Right ventricle myocardium inferior (tissue), 1 donor: ENCODE data around the gene TIMM8B. TPM values are rescaled to one million over a fixed set of nuclear protein-coding genes. Genes with fewer than 3 reads are reported as not detected.

Experiments
- ATAC-seq: fragments of 200-7000 bp; cut with Tn5 transposase; one replicate; pipeline ENCODE4 v1.9.1; 2020; ENCODE audit warnings: mild to moderate bottlenecking, moderate library complexity
- DNase-seq: peaks from one replicate; pipeline ENCODE4 v3.0.0; 2021; ENCODE audit errors: missing footprints
- intact Hi-C: fragments of 100-400 bp; cut with DNase I; formaldehyde crosslinking; loops from one replicate; pipeline ENCODE4 v1.11.0; 2022
- long read RNA-seq: library from polyadenylated mRNA; unstranded; transcript quantifications from one replicate; pipeline ENCODE4 v2.0.0, GENCODE V29; 2021
- total RNA-seq: library from RNA; stranded (reverse); fragmentation: NEBNext Ultra II Directional; extraction: Animal tissue kit (Norgen Biotek cat#: 25700); gene quantifications from one replicate; pipeline ENCODE4 v1.2.1, GENCODE V29; 2021
- donor health status: DM: no; HTN: yes; CAD: no; lungs with severe emphysema.

The TIMM8B gene, protein sequence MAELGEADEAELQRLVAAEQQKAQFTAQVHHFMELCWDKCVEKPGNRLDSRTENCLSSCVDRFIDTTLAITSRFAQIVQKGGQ
- total RNA-seq = 176 TPM
- long read RNA-seq, transcript TIMM8B-201 (2 exons, 819 nt) = major isoform, 68 of 90 reads
- long read RNA-seq, transcript TIMM8B-203 (3 exons, 1,155 nt) = minor isoform, 21 of 90 reads
- long read RNA-seq, partial matches to known transcripts = 0 of 90 reads
- long read RNA-seq, other reads (novel, unspliced or antisense) = 1 of 90 reads

DNA sequence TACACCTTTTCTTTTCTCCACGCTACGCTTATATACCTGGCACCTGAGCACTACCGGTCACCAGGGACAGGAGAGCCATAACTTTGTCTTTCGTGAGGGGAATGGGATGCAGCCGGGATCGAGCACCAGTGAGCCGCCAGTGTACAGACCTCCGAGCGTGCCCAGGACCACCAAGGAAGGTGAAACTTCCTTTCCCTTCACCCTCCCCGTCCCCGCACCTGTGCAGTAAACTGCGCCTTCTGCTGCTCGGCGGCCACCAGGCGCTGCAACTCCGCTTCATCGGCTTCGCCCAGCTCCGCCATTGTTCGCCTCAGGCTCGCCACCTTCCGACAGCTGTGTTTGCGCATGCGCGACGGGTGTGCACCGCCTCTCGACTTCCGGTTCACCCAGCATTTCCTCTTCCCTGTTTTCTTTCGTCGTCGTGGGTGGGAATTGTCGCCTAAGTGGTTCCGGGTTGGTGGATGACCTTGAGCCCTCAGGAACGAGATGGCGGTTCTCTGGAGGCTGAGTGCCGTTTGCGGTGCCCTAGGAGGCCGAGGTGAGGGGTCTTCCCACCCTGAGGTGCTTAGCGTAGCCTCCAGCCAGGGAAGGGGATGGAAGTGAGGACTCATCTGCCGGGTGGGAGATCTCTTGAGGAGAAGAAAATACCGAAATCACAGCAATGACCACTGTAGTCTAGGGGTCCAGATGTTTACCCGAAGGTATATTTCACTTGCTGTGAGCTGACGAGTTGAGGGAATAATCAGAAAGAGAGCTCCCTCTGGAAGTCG, at the start of gene TIMM8B, which contains the start of gene SDHD:
Gene TIMM8B, minus strand, starts transcription at position 335 of the 770 bp plus-strand sequence. Its CDS starts 33 bp downstream, at position 302.
Gene SDHD, plus strand, starts transcription at position 452 of the 770 bp plus-strand sequence. Its CDS starts 35 bp downstream, at position 487.
- intact Hi-C loops = loop anchor here (2.0 to 5.0 kb wide), 2 partner anchors 159 to 208 kb away; partner anchors contain the start of genes CFAP68 and FDXACB1
- DNase-seq = peak; percentile 96
- ATAC-seq = peak; percentile 96

DNA sequence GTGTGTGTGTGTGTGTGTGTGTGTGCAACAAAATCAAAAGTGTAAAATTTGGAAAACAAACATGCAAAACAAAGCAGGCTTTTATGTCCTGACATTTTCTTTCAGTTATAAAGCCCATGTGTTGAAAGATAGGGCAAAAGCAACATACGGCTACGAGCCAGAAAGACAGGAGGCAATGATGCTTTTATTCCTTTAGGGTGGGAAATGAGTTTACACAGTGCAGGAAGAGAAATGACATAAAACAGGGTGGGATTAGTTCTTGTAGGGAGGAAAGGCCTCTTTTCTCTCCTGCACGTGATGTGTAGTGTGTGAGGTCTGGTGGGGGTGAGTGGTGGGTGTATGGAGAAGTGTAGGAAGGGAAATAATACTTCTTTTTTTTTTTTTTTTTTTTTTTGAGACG, 47.9 kb upstream of the TIMM8B start:
- intact Hi-C loops = no loop called here
- ATAC-seq = no peak

DNA sequence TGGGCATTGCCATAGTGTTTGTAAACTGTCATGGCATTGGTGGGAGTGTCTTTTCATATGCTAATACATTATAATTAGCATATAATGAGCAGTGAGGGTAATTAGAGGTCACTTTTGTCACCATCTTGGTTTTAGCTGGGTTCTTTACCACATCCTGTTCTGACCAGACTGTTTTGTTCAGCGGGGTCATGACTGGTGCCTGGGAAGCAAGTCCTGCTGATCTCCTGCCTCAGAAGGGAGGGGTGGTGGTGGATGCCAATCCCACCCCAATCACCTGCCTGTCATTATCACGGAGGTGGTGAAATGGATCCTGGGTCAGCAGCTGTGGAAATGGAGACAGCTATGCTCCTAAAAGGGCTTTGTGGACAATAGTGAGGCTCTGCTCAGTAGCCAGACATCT, 46.2 kb upstream of the TIMM8B start:
- ATAC-seq (no peak), DNase-seq (no peak)
- intact Hi-C loops = no loop called here

More for the DNA sequence above, 47.9 kb upstream of the TIMM8B start:
- no peak for DNase-seq

DNA sequence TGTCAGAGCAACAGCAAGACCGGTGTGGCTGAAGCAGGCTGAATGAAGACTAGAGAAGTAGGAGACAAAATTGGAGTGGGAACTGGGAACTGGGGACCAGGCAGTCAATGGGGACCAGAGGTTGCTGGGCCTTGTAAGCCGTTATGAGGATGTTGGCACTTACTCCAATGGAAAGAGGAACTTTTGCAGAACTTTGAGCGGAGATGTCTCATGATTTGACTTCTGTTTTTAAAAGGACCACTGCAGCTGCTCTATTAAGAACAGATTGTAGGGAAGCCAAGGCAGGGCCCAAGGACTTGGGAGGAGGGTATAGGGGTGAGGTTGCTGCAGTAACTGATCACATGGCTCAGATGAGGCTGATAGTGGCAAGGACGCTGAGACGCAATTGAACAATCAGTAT, 43.1 kb upstream of the TIMM8B start:
- no peak for DNase-seq
- intact Hi-C loops = no loop called here
- ATAC-seq = peak; percentile 57

DNA sequence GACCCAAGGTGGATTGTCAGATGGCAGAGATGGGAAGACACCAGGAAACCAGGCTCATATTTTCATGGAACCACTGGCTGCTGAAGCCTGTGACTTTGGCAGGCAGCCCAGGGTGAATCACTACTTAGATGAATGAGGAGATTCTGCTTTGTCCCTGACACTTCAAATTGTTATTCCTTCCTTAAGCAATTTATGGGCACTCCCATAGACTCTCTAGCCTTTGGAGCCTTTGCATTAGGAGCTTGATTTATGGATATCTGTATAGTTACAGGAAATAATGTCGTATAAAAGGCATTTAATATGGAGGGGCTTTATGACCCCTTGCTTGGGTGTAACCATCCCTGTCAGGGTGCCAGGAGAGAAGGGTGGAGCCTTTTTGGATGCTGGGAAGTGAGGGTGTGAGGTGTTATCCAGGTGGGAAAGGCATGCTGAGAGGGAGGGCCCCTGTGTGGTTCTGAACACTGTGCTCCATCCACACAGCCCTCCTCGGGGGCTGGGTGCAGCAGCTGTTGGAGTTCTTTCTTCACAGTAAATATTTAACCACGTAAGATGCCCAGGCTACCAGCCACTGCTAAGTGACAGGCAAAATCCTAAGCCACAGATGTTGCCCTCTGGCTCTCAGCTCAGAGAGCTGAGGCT, 42.0 kb upstream of the TIMM8B start:
- intact Hi-C loops = no loop called here
- ATAC-seq (no peak), DNase-seq (no peak)

DNA sequence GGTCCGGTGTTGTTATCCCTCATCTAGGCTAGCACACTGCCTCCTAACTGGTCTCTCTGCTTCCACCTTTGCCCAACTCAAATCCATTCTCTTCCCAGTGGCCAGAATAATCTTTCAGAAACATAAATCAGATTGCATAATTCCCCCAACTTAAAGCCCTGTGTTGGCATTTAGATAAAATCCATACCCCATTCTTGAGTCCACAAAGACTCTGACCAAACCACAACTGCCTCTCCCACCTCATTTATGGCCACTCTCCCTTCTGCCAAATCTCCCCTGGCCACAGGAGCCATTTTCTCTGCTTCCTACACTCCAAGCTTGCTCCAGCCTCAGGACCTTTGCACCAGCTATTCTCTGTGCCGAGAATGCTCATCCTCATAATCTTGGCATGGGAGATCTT, 40.5 kb upstream of the TIMM8B start:
- no peak for ATAC-seq
- intact Hi-C loops = no loop called here
- no peak for DNase-seq

DNA sequence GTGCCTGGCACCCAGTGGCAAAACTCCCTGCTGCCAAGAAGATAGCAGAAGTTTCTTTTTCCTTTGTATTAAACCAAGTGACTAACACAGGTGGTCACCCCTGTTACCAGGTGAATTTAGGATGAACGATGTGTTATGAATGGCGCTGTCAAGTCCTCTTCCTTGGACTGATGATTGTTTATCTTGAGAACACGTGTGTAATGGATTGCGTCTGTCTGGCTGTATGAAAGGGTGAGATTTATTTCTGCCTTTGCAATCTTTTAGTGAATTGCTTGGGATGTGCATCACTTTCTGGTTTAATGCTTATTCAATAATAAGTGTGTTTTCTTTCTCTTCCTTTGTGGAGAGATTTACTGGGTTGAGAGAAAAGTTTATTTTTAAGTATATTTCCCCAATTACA, 36.6 kb upstream of the TIMM8B start:
- no peak for ATAC-seq
- no peak for DNase-seq
- intact Hi-C loops = no loop called here

DNA sequence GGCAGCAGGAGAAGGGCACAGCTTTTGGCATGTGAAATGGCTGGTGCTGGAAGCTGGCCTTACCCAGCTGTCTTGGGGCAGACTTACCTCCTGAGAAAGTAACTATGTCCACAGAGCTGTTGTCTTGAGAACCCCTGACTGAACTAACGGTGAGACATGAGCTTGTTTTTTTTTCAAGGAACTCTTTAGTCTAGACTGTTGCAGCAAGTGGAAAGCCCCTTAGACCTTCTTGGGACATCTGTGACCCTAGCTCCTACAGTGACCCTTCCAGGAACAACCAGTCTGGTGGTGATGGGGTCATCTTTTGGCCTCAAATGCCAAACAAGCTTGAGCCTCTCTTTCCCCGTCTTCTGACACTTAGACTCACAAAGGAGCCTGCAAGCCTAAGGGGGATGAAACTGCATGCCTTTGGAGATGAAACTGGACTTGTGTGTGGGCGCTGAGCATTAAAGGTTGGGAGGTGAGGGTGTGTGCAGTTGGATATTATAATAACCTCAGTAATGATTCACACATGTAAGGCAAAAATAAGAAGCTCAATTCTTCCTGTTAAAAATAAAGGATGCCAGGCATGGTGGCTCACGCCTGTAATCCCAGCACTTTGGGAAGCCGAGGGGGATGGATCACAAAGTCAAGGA, 35.5 kb upstream of the TIMM8B start:
- ATAC-seq = no peak
- no peak for DNase-seq
- intact Hi-C loops = no loop called here

DNA sequence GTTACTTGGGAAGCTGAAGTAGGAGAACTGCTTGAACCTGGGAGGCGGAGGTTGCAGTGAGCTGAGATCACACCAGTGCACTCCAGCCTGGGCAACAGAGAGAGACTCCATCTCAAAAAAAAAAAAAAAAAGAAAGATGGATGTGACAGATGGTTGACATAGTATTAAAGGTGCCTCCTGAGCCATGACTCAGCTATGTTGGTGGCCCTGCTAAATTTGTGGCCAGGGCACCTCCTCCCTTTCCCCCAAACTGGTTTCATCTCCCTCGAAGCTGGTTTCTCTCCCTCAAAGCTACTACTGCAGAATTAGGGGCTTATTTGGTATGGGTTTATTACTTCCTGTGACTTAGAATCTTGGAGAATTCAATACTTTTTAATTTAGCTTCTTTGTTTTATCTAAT, 31.6 kb upstream of the TIMM8B start:
- intact Hi-C loops = no loop called here
- ATAC-seq = no peak
- no peak for DNase-seq

DNA sequence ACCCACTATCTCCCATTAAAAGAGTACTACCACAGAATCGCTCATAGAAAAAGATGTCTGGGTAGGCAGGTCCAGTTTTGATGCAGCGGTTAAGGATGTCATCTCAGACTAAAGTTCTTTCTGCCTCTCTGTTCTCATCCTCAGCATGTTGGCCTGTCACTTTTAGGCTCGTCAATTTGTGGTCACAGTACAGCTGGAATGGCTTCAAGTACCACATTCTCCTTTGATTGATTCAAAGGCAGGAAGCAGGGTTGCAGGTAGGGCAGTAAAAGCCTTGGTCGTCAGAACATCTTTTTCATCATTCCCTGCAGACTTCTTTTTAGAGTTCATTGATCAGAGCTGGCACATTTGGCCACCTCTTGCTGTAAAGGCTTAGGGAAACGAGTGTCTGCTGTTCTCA, 28.8 kb upstream of the TIMM8B start:
- DNase-seq = no peak
- no peak for ATAC-seq
- intact Hi-C loops = loop anchor here (2.0 kb wide), 1 partner anchor 59 kb away; the partner anchor contains the start of gene BCO2

DNA sequence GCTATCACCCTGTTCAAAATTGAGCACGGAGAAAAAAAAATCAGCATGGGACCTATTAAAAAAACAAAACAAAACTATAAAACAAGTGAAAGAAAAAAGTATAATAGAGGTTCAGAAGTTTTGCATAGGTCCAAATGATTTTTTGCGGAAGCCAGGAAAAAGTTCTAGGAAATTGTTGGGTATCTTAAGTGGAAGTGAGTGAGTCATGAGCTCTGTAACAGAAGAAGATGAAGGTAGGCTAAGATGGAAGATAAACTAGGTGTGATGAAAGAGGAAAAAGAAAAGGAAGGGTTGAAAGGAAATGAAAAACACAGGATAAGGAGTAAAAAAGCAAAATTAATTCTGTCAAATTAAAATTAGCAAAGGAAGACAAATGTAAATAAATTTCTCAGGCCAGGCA, 27.9 kb upstream of the TIMM8B start:
- ATAC-seq (no peak), DNase-seq (no peak)
- intact Hi-C loops = loop anchor here (2.0 to 5.0 kb wide), 2 partner anchors 60 to 168 kb away; partner anchors contain the start of gene BCO2

DNA sequence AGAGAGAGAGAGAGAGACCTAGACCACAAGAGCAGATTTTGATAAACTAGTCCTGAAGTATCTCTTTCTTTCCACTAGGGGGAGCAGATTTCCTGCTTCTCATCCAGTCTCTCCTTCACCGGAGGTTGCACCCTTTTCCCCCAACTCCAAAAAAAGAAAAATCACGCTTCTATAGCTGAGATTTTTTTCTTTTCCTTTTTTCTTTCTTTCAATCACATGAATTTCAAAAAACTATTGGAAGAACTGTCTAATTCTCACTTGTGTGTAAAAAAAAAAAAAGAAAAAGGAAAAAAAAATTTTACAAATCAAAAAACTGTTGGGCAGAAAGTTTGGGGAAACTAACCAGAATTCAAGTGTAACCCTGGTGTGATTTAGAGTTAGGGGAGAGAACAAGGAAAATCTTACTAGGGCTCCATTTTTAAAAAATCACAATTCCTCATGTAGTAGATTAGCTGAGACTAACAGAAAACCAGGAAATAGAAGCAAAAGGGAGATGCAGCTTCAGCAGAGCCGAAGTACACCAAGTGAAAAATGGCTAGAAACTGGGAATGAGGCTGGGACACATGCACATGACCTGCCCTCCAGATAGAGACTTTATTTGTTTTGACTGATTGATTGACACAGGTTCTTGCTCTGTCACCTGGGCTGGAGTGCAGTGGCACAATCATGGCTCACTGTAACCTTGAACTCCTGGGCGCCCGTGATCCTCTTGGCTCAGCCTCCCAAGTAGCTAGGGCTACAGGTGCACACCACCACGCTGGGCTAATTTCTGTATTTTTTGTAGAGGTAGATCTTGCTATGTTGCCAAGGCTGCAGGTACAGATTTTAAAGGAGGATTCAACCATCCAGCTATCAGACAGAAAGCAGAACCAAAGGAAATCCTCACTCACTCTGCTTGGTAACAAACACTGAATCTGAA, 27.2 kb upstream of the TIMM8B start:
- DNase-seq = no peak
- no peak for ATAC-seq
- intact Hi-C loops = loop anchor here (2.0 to 5.0 kb wide), 2 partner anchors 61 to 169 kb away; partner anchors contain the start of gene BCO2

DNA sequence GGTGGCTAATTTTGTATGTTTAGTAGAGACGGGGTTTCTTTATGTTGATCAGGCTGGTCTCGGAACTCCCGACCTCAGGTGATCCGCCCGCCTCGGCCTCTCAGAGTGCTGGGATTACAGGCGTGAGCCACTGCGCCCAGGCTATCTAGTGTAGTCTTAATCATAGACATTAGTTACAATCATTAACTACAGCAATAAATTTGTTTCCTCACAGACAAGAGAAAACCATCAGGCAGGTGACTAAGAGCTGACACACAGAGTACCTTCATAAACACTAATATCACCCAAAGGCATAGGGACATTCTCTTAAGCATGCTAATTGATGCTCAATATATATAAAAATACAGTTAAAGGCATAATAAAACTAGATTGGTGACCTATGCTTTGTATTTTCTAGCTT, 19.5 kb upstream of the TIMM8B start:
- DNase-seq (no peak), ATAC-seq (no peak)
- intact Hi-C loops = no loop called here

DNA sequence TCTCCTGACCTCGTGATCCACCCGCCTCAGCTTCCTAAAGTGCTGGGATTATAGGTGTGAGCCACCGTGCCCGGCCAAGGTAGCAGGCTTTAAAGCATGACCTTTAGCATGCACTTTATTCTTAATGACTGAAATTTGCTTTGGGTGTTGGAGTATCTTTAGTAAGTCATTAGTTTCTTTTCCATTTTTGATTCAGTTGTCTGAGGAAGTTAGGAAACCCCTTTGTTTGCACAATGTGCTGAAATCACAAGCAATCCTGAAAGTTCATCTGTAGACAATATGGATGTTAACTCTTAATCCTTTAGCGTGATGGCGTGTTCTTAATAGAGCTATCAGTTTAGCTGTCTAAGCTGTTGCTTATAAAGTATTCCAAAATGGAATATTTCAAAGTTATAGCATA, 16.9 kb upstream of the TIMM8B start:
- intact Hi-C loops = no loop called here
- ATAC-seq = no peak

DNA sequence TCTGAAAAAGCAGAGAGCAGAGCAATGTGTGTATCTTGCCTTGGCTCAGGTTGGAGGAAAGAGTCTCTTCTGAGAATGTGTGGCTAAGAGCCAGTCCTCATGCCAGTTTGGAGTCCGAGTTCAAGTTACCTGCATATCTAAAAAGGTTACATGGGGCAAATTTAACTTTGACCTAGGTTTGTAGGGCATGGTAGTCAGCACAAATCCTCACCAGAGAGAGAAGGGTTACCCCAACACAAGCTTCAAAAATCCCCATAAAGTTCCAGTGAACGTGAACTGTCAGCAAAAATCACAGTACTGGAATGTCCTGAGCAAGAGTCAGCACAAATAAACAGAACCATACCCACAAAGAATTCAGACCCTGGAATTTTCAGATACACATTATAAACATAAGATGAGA, 13.9 kb upstream of the TIMM8B start:
- no peak for DNase-seq
- intact Hi-C loops = no loop called here
- ATAC-seq = no peak

More for the DNA sequence above, 16.9 kb upstream of the TIMM8B start:
- DNase-seq = no peak

DNA sequence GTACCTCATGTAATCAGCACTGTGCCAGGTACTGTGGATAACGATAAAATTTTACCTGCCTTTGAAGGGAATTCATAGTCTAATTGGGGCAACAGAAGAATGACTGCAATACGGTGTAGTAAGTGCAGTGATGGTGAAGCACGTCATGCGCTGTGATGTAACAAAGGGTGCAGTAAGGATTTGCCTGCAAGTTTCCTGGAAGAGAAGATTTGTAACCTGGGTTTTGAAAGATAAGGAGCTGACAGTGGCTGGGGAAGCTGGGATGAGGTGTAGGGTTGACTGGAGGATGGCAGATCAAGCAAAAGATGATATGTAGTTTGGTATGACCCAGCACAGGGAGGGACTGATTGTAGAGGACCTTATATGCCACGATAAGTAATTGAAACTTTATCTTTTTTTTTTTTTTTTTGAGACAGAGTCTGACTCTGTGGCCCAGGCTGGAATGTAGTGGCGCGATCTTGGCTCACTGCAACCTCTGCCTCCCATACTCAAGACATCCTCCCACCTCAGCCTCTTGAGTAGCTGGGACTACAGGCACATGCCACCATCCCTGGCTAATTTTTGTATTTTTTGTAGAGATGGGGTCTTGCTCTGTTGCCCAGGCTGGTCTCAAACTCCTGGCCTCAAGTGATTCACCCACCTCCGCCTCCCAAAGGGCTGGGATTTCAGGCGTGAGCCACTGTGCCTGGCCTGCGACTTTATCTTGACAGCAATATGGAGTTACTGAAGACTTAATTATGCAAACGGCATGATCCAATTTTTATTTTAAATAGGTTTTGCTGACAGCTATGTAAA, 11.4 kb upstream of the TIMM8B start:
- intact Hi-C loops = no loop called here
- DNase-seq (no peak), ATAC-seq (no peak)

DNA sequence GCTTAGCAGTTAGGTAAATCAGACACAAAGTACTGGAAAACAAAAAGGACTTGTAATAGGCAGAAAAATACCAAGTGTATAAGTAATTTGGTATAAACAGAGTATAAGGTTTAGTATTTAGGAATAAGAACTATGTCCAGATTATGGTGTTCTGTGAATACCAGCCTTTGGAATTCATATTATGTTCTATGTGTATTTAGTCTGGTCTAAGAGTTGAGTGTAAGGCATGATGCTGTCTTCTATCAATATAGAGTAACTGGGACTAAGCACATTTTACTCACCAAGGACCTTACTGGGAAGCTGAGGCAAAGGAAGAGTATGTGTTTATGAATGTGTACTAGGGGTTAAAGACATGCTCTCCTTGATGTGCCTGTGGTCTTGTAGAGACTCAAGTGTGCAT, 9.6 kb upstream of the TIMM8B start:
- intact Hi-C loops = no loop called here
- ATAC-seq (no peak), DNase-seq (no peak)
